ENCODE data around the gene C14orf119. TPM values are rescaled to one million over a fixed set of nuclear protein-coding genes. Genes with fewer than 3 reads are reported as not detected.
A peak's percentile ranks its signal among the peaks of the same experiment; 100 is the strongest.

Gene C14orf119
- total and polyA plus RNA-seq, 9 of the 15 experiments (the other 6 are each of a cell fraction or from before 2014, with no cell fraction given): 36.7 to 251 (median 51.8) TPM

DNA sequence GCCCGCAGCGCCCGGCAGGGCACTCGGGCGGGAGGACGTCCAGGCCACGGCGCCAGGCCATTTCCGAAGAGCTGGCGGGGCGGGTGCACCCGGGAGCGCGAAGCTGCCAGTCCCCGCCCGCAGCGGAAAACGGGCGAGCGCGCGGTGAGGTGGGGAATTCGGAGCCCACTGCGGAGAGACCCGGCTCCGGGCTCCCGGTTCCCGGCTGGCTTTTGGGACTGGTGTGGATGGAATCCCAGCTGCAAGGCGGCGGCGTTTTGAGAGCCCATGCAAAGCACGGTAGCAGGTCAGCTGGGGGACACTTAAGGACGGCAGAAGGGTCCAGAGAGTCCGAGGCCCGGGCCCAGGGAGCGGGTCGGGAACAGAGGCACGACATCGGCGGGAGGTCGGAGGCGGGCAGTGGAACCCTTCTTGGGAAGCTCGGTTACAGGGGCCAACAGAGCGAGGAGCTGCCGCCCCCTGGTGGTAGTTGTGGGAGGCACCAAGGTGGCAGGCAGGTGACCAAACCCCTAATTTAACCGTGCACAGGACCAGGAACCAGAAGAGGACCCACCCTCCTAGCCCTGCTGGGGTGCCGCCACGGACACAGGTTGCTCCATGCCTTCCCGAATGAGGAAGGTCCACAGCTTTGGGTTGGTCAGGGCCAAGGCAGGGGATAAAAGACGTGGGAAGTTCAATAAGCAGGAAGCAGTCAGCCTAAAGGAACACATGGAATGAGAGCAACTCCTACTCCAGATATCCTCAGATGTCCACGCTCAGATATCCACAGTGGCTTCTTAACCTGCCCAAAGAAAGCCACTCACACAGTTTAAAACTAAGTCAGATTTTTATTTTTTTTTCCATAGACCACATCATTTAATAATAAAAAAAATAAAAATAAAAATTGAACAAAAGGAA is 37.3 kb upstream of the C14orf119 start (continued):
- no peak for TF ChIP-seq CBFA2T2 (conservative IDR thresholded peaks at IDR 0.05)
- 0 out of 2 replicates have a peak, but pooled peaks have one; percentile 44 for TF ChIP-seq NBN (IDR thresholded peaks at IDR 0.05; ENCODE audit: low read depth)
- TF ChIP-seq, protein P1, sequence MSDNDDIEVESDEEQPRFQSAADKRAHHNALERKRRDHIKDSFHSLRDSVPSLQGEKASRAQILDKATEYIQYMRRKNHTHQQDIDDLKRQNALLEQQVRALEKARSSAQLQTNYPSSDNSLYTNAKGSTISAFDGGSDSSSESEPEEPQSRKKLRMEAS (CRISPR knock-in tag; IDR thresholded peaks at IDR 0.05): peak; percentile 39; the same call in 1 of the 2 replicates
- TF ChIP-seq FOXK1 (CRISPR knock-in tag; IDR thresholded peaks at IDR 0.05; ENCODE audit: borderline replicate concordance): 0 out of 2 replicates have a peak, but pooled peaks have one; percentile 52
- TF ChIP-seq POLR2H (tag; IDR thresholded peaks at IDR 0.05; ENCODE audit: low read depth): no peak
- TF ChIP-seq, protein P2, sequence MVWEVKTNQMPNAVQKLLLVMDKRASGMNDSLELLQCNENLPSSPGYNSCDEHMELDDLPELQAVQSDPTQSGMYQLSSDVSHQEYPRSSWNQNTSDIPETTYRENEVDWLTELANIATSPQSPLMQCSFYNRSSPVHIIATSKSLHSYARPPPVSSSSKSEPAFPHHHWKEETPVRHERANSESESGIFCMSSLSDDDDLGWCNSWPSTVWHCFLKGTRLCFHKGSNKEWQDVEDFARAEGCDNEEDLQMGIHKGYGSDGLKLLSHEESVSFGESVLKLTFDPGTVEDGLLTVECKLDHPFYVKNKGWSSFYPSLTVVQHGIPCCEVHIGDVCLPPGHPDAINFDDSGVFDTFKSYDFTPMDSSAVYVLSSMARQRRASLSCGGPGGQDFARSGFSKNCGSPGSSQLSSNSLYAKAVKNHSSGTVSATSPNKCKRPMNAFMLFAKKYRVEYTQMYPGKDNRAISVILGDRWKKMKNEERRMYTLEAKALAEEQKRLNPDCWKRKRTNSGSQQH (CRISPR knock-in tag; IDR thresholded peaks at IDR 0.05): peak; percentile 45; the same call in 1 of the 2 replicates
- no peak for TF ChIP-seq GATA2 (CRISPR knock-in tag; IDR thresholded peaks at IDR 0.05)
- TF ChIP-seq ZNF239 (CRISPR knock-in tag; IDR thresholded peaks at IDR 0.05): no peak
- TF ChIP-seq TAF7 (tag; IDR thresholded peaks at IDR 0.05): no peak
- TF ChIP-seq, protein P3, sequence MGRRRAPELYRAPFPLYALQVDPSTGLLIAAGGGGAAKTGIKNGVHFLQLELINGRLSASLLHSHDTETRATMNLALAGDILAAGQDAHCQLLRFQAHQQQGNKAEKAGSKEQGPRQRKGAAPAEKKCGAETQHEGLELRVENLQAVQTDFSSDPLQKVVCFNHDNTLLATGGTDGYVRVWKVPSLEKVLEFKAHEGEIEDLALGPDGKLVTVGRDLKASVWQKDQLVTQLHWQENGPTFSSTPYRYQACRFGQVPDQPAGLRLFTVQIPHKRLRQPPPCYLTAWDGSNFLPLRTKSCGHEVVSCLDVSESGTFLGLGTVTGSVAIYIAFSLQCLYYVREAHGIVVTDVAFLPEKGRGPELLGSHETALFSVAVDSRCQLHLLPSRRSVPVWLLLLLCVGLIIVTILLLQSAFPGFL (CRISPR knock-in tag; IDR thresholded peaks at IDR 0.05): 0 out of 2 replicates have a peak, but pooled peaks have one; percentile 64
- 0 out of 2 replicates have a peak, but pooled peaks have one; percentile 22 for TF ChIP-seq NCOR1 (IDR thresholded peaks at IDR 0.05)
- TF ChIP-seq RUNX1 (IDR thresholded peaks at IDR 0.05; ENCODE audit: low read depth): no peak
- TF ChIP-seq ZNF766 (CRISPR knock-in tag; conservative IDR thresholded peaks at IDR 0.05): no peak
- TF ChIP-seq ZNF121 (CRISPR knock-in tag; conservative IDR thresholded peaks at IDR 0.05): 0 out of 2 replicates have a peak, but pooled peaks have one; percentile 4
- TF ChIP-seq, protein P4, sequence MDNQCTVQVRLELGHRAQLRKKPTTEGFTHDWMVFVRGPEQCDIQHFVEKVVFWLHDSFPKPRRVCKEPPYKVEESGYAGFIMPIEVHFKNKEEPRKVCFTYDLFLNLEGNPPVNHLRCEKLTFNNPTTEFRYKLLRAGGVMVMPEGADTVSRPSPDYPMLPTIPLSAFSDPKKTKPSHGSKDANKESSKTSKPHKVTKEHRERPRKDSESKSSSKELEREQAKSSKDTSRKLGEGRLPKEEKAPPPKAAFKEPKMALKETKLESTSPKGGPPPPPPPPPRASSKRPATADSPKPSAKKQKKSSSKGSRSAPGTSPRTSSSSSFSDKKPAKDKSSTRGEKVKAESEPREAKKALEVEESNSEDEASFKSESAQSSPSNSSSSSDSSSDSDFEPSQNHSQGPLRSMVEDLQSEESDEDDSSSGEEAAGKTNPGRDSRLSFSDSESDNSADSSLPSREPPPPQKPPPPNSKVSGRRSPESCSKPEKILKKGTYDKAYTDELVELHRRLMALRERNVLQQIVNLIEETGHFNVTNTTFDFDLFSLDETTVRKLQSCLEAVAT (IDR thresholded peaks at IDR 0.05): 0 out of 4 replicates have a peak, but pooled peaks of 1 of the 2 experiments have one; percentile 28
- TF ChIP-seq, protein P5, sequence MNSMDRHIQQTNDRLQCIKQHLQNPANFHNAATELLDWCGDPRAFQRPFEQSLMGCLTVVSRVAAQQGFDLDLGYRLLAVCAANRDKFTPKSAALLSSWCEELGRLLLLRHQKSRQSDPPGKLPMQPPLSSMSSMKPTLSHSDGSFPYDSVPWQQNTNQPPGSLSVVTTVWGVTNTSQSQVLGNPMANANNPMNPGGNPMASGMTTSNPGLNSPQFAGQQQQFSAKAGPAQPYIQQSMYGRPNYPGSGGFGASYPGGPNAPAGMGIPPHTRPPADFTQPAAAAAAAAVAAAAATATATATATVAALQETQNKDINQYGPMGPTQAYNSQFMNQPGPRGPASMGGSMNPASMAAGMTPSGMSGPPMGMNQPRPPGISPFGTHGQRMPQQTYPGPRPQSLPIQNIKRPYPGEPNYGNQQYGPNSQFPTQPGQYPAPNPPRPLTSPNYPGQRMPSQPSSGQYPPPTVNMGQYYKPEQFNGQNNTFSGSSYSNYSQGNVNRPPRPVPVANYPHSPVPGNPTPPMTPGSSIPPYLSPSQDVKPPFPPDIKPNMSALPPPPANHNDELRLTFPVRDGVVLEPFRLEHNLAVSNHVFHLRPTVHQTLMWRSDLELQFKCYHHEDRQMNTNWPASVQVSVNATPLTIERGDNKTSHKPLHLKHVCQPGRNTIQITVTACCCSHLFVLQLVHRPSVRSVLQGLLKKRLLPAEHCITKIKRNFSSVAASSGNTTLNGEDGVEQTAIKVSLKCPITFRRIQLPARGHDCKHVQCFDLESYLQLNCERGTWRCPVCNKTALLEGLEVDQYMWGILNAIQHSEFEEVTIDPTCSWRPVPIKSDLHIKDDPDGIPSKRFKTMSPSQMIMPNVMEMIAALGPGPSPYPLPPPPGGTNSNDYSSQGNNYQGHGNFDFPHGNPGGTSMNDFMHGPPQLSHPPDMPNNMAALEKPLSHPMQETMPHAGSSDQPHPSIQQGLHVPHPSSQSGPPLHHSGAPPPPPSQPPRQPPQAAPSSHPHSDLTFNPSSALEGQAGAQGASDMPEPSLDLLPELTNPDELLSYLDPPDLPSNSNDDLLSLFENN (IDR thresholded peaks at IDR 0.05; ENCODE audit: low read depth in 2 of 2, low read length in 2 of 2): peak in 1 of 2 experiments; percentile 57; a peak in 1 of 4 replicates
- peak; percentile 47; the same call in 1 of the 2 replicates for TF ChIP-seq PHF8 (IDR thresholded peaks at IDR 0.05; ENCODE audit: borderline replicate concordance, low read length)

Measured in K562 (cell line).